Measurements from ENCODE around the gene EML3. TPM values are rescaled to one million over a fixed set of nuclear protein-coding genes. Genes with fewer than 3 reads are reported as not detected.
"Not testable (repeated sequence)": the region's sequence is repeated elsewhere in the genome, so short reads cannot be mapped to it uniquely, and the experiment has no call there.

The EML3 gene
- total RNA-seq, 1 experiment from 2014 or later = 51.4 TPM

DNA sequence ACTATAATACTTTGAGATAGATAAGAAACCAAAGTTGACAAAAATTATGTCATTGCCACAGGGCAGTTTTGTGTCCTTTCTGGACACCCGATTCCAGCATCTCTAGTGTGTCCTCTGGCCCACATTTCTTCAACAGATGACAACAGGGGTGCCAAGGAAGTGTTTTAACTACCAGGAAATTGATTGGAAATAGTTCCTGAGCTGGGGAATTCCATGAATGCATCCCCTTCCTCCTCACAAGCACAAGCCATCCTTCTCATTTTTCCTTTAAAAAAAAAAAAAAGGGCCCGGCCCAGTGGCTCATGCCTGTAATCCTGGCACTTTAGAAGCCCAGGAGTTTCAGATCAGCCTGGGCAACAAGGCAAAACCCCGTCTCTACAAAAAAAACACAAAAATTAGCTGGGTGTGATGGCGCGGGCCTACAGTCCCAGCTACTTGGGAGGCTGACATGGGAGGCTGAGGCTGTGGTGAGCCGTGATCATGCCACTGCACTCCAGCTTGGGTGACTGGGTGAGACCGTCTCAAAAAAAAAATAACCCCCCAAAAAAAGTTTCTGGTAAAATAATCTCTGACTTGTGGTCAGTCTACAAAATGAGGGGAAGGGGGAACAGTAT, 10.0 kb upstream of the EML3 start:
- intact Hi-C loops (cut with micrococcal nuclease; ENCODE audit: unreplicated experiment) = no loop called here
- H3K9me3 Mint-ChIP-seq (ENCODE audit: low read depth, unreplicated experiment) = no peaks in the 10 kb centered on the region
- H3K4me3 Mint-ChIP-seq (ENCODE audit: low read depth, unreplicated experiment) = peak overlapping the region; percentile 90
- TF ChIP-seq, protein P1, sequence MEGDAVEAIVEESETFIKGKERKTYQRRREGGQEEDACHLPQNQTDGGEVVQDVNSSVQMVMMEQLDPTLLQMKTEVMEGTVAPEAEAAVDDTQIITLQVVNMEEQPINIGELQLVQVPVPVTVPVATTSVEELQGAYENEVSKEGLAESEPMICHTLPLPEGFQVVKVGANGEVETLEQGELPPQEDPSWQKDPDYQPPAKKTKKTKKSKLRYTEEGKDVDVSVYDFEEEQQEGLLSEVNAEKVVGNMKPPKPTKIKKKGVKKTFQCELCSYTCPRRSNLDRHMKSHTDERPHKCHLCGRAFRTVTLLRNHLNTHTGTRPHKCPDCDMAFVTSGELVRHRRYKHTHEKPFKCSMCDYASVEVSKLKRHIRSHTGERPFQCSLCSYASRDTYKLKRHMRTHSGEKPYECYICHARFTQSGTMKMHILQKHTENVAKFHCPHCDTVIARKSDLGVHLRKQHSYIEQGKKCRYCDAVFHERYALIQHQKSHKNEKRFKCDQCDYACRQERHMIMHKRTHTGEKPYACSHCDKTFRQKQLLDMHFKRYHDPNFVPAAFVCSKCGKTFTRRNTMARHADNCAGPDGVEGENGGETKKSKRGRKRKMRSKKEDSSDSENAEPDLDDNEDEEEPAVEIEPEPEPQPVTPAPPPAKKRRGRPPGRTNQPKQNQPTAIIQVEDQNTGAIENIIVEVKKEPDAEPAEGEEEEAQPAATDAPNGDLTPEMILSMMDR (IDR thresholded peaks at IDR 0.05; ENCODE audit: unreplicated experiment) = no peak
- CTCF ChIA-PET = interaction anchor here (0.6 to 2.1 kb wide), 5 partner anchors 11 to 63 kb away, joined by 3 to 5 read pairs (median 4); partner anchors contain the start of gene TUT1
- H3K27ac Mint-ChIP-seq (ENCODE audit: unreplicated experiment) = peak overlapping the region; percentile 95
- TSS peak; percentile 84 for BruUV-seq (replicated peaks)
- peaks cover 18% of the 10 kb centered on the region for H3K4me1 Mint-ChIP-seq (ENCODE audit: low read depth, unreplicated experiment)
- no peak for DNase-seq
- H3K27me3 Mint-ChIP-seq (ENCODE audit: unreplicated experiment) = no peaks in the 10 kb centered on the region
- peaks cover 69% of the 10 kb centered on the region for H3K36me3 Mint-ChIP-seq (ENCODE audit: insufficient read depth, unreplicated experiment)

DNA sequence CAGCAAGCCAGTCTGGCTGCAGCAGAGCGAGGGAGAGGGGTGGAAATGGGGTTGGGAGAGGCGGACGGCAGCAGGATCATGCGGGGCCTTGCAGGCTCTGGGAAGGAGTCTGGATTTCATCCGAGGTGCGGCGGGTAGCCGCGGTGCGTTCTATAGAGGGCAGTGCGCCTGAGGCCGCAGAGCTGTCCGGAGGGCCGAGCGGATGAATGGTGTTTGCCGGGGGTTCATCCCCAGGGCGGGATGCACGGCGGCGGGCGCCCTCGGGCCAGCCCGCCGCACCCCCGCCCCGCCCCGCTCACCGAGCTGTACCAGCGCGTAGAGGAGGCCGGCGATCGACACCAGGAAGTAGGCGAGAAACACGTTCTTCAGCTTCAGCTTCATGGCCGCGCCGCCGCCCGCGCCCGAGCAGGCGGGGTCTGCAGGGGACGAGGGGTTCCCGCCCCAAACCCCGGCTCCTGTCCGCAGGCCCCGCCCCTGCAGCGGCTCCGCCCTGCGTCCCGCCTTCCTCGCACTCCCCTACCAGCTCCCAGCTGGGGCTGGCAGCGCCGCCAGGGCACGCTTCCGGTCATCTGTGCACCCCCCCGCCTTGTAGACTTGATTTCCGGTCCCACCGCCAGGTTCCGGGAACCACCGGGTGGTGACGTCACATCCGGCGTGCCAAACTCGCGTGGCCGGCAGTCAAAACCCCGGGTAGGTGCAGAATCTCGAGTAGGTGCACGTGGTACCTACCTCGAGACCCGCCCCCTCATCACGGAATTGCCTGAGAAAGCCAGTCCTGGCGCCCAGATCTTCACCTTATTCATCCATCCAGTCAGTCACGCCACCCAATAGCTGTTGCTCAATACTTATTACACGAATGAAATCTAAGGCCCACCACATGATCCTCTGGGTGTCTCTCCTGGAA, 9.2 kb upstream of the EML3 start, which contains the start of gene B3GAT3:
Gene B3GAT3, minus strand, starts transcription at position 420 of the 904 bp plus-strand sequence. Its CDS starts 39 bp downstream, at position 381.
- Mint-ChIP-seq H3K36me3 (ENCODE audit: insufficient read depth, unreplicated experiment) (peaks cover 65% of the 10 kb centered on the region), H3K4me1 (ENCODE audit: low read depth, unreplicated experiment) (peaks cover 18% of the 10 kb centered on the region), H3K4me3 (ENCODE audit: low read depth, unreplicated experiment) (peak within 1 kb of the TSS; percentile 90), H3K27me3 (ENCODE audit: unreplicated experiment) (no peaks in the 10 kb centered on the region), H3K27ac (ENCODE audit: unreplicated experiment) (peak within 1 kb of the TSS; percentile 95), H3K9me3 (ENCODE audit: low read depth, unreplicated experiment) (no peaks in the 10 kb centered on the region)
- intact Hi-C loops (cut with micrococcal nuclease; ENCODE audit: unreplicated experiment) = no loop called here
- BruUV-seq (replicated peaks) = no TSS peak
- TF ChIP-seq, protein P1 (IDR thresholded peaks at IDR 0.05; ENCODE audit: unreplicated experiment) = no peak
- CTCF ChIA-PET = interaction anchor here (0.6 to 2.1 kb wide), 9 partner anchors 10 to 227 kb away, joined by 3 to 5 read pairs (median 3); partner anchors contain the start of gene TUT1
- DNase-seq = peak; percentile 99

DNA sequence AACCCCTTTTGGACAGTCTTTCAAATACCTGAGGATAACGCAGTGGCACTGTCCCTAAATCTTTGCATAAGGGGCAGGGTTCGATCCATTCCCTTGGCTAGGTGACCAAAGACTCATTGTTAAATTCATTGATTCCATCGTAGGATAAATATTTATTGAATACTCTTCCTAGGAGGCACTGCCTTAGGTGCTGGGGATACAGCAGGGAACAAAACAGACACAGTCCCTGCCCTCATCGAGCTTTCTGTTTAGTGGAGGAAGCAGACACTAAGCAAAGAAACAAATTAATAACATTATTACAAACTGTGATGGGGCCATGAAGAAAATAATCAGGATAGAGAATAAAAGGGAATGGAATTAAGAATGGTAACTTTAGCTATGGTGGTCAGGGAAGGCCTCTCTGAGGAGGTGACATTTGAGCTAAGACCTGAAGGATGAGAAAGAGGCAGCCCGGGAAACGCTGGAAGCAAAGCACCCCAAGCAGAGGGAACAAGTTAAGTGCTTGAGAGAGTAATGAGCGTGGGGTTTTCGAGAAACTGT, 8.5 kb upstream of the EML3 start:
- H3K36me3 Mint-ChIP-seq (ENCODE audit: insufficient read depth, unreplicated experiment) = peaks cover 66% of the 10 kb centered on the region
- DNase-seq = no peak

DNA sequence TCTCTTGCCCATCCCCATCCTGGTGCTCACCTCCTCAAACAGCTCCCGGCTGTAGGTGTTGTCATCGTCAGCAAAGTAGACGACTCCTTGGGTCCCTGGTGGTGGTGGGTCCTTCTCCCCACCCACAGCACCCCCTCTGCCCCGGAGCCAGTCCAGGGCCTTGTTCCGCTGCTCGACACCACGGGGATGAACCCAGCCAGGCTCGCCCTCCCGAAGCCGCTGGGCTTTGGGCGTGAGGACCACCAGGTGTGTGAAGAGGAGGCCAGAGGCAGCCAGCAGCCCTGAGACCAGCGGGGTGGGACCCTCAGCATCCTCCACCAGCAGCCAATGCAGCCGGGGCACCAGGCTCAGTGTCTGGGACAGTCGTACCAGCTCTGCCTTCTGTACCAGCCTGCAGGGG, 4.4 kb upstream of the EML3 start:
- H3K4me1 Mint-ChIP-seq (ENCODE audit: low read depth, unreplicated experiment) = peaks cover 29% of the 10 kb centered on the region
- H3K4me3 Mint-ChIP-seq (ENCODE audit: low read depth, unreplicated experiment); BruUV-seq (replicated peaks); DNase-seq; intact Hi-C loops (cut with micrococcal nuclease; ENCODE audit: unreplicated experiment); H3K27me3 Mint-ChIP-seq (ENCODE audit: unreplicated experiment); CTCF ChIA-PET; H3K9me3 Mint-ChIP-seq (ENCODE audit: low read depth, unreplicated experiment); H3K27ac Mint-ChIP-seq (ENCODE audit: unreplicated experiment): not testable (repeated sequence)
- peaks cover 45% of the 10 kb centered on the region for H3K36me3 Mint-ChIP-seq (ENCODE audit: insufficient read depth, unreplicated experiment)

More for the DNA sequence above, 8.5 kb upstream of the EML3 start:
- CTCF ChIA-PET = interaction anchor here (0.6 to 2.1 kb wide), 4 partner anchors 9 to 226 kb away, joined by 3 to 5 read pairs (median 3); no protein-coding TSS in a partner anchor
- H3K4me3 Mint-ChIP-seq (ENCODE audit: low read depth, unreplicated experiment) = peak overlapping the region; percentile 90
- no peaks in the 10 kb centered on the region for H3K27me3 Mint-ChIP-seq (ENCODE audit: unreplicated experiment)
- peaks cover 18% of the 10 kb centered on the region for H3K4me1 Mint-ChIP-seq (ENCODE audit: low read depth, unreplicated experiment)
- peak overlapping the region; percentile 95 for H3K27ac Mint-ChIP-seq (ENCODE audit: unreplicated experiment)
- TF ChIP-seq, protein P1 (IDR thresholded peaks at IDR 0.05; ENCODE audit: unreplicated experiment) = no peak
- intact Hi-C loops (cut with micrococcal nuclease; ENCODE audit: unreplicated experiment) = no loop called here
- TSS peak; percentile 53 for BruUV-seq (replicated peaks)
- no peaks in the 10 kb centered on the region for H3K9me3 Mint-ChIP-seq (ENCODE audit: low read depth, unreplicated experiment)

Measured in Calu3 (cell line).